Measurements from ENCODE around the gene XCL2.
A peak's percentile ranks its signal among the peaks of the same experiment; 100 is the strongest.

XCL2 gene

GRCh38 chr1:168512864-168513595, 30.8 kb downstream of the XCL2 start:
- no peak for DNase-seq

GRCh38 chr1:168509875-168510791, 33.7 kb downstream of the XCL2 start:
- DNase-seq = no peak

DNA sequence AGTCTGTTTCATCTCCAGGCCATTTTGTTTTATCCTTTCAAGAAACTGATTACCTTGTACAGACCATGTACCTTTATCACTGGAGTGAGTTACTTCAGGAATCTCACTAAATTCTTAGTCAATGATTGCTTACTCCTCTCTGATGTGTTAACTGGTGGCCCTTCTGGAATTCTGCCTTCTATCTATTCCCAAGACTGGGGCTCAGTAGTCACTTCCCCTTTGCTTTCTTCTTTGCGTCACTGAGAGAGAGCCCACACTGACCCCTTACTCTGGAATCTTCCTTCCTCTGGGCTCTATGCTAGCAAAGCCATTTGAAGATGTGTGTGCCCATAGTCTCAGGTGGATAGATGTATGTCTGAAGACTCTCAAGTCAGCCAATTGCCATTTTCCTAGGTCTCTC, 34.6 kb downstream of the XCL2 start:
- no peak for DNase-seq

DNA sequence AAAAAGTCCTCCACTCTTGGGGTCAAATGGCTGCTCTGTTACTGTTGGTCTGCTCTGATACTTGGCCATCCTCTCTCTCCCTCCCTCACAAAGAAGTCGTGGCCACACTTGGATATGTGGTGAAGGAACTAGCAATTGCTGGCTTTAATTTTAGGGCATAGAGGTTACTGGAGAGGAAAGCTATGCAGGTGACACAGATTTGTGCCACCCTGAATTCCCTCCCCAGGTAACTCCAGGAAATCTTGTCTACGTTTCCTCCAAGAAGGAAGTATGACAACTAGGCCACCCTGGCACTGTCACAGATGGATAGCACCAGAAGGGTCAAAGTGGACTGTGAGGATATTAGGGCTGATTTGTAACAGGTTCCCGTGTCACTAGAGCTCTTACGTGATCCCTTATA, 36.0 kb downstream of the XCL2 start:
- DNase-seq = no peak

DNA sequence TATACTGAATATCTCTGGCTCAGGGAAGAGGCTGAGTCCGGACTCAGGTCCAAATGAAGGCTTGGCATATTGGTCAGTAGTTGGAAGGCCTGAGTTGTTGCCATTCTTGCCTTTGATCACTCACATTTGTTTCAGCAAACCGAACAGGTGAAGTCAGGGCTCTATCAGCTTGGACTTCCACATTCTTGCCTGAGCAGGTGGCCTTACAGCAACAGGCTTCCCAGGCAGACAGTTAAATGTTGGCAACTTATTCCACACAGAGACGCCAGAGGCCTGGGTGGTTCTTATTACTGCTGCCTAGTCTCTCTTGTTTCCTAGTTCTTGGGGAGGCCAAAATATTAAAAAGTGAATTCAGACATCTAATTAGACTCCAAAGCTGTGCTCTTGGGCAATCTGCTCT, 36.6 kb downstream of the XCL2 start:
- DNase-seq = no peak

- DNase-seq = no peak
These were observed 37.5 kb downstream of the XCL2 start for GRCh38 chr1:168506204-168506819.

DNA sequence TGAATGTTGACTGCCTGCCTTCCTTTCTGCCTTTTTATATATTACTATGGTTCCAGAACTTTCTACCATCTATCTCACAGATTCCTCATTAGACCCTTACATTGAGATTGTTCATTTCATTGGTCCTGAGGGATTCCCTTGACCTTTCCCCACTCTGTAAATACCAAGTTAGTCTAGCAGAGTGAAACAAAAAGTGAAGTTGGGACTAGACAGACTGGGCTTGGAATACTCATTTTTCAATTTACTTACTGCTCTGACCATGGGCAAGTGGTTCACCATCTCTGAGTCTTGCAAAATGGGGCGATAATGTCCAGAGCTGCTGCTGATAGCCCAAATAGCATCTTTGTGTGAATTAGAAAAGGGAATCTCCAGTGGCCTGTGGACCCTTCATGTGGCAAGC, 38.8 kb downstream of the XCL2 start:
- no peak for DNase-seq

DNA sequence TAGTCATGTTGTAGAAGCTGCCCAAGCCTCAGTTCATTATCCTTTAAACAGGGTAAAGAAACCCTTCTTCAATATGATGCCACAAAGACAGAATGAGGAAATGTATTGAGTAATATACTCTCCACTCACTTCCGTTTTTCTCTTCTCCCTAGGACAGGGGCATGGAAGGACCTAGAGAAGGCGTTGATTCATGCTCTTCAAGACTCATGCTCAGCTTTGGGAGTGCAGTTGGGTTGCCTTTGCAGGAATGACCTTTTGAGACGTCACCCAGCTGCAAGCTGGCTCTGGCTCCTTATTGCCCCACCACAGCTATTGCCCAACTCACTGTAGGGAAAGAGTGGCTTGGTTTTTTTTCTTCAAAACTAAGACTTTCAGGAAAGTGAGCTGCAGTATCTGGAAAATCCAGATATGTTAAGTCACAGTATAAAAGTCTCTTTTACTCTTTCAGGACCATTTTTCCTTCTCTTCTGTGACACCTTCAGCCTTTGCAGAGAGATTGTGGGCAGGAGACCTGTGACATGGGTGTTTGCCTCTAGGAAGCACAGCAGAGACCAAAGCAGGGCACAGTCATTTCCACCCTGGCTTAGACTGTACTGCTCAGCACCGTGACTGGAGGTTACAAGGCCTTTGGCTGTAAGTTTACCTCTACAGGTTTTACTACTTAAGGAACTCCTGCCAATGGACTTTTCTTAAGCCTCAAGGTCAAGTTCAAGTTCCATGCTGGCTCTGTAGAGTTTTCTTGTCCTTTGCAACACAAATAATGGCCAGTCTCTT, 39.5 kb downstream of the XCL2 start:
- DNase-seq = no peak

GRCh38 chr1:168499688-168500049, 44.1 kb downstream of the XCL2 start:
- no peak for DNase-seq

- DNase-seq = no peak
These were observed 44.7 kb downstream of the XCL2 start for GRCh38 chr1:168498956-168499687.

GRCh38 chr1:168498159-168498631, 45.6 kb downstream of the XCL2 start:
- peak; percentile 55 for DNase-seq

- DNase-seq = no peak
These were observed 46.3 kb downstream of the XCL2 start for GRCh38 chr1:168497376-168497950.

GRCh38 chr1:168491527-168492164, 52.2 kb downstream of the XCL2 start:
- DNase-seq = no peak
